TTC549 (cell line): ENCODE results near the gene ZNF496.
"Not testable (repeated sequence)": the region's sequence is repeated elsewhere in the genome, so short reads cannot be mapped to it uniquely, and the experiment has no call there.

Source experiments
- FAIRE-seq: peaks from 2 replicates; lab custom pipeline; 2012; peaks lifted over from hg19 to GRCh38; lab: Jason Lieb, UNC

The ZNF496 gene

GRCh38 chr1:247291833-247292561 lies 39.7 kb downstream of the ZNF496 start:
- no peak for FAIRE-seq

GRCh38 chr1:247291161-247291560 lies 40.5 kb downstream of the ZNF496 start:
- FAIRE-seq: no peak

- FAIRE-seq: no peak
Observed at GRCh38 chr1:247290576-247290975, 41.1 kb downstream of the ZNF496 start.

DNA sequence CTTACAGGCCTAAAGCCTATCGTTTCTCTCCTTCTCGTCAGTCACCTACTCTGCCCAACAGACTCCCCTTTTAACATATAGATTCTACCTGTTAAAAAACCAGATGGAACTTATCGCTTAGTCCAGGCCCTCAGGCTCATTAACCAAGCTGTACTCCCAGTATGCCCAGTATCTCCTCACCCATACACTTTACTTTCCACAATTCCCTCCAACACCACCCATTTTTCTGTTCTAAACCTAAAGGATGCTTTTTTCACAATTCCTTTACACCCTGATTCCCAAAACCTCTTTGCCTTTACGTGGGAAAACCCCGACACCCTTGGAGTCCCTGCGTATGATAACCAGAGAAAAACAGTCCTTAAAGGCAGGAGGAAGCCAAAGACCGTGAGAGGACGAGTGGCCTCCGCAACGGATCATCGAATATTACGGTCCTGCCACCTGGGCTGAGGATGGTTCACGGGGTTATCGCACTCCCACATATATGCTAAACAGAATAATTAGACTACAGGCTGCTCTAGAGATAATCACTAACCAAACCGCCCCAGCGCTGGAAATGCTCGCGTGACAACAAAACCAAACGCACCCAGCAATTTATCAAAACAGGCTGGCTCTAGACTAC lies 42.3 kb downstream of the ZNF496 start:
- not testable (repeated sequence) for FAIRE-seq

- FAIRE-seq: no peak
Observed at GRCh38 chr1:247288341-247288740, 43.3 kb downstream of the ZNF496 start.

DNA sequence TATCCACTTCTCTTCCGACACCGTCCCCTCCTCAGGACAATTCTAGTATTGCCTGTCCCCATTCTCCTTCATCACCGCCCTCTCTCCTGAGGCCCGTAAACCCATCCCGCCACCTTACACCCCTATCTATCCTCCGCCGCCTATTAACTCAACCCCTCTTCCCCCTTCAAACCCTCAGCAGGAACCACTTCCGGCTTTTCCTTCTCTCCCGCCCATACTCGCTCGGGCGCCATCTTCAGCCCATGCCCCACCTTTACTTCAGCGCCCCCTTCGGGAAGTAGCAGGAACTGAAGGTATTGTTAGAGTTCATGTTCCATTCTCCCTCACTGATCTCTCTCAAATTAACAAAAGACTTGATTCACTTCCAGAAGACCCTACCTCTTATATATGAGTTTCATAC lies 44.2 kb downstream of the ZNF496 start:
- FAIRE-seq: no peak

GRCh38 chr1:247286134-247286670 lies 45.5 kb downstream of the ZNF496 start:
- FAIRE-seq: no peak

- no peak for FAIRE-seq
Observed at GRCh38 chr1:247281001-247281574, 50.6 kb downstream of the ZNF496 start.

GRCh38 chr1:247277191-247277590 lies 54.5 kb downstream of the ZNF496 start:
- FAIRE-seq: no peak

- FAIRE-seq: no peak
Observed at GRCh38 chr1:247274605-247275256, 56.9 kb downstream of the ZNF496 start.

- no peak for FAIRE-seq
Observed at GRCh38 chr1:247273013-247273412, 58.7 kb downstream of the ZNF496 start.

- FAIRE-seq: no peak
Observed at GRCh38 chr1:247270003-247270402, 61.7 kb downstream of the ZNF496 start.

DNA sequence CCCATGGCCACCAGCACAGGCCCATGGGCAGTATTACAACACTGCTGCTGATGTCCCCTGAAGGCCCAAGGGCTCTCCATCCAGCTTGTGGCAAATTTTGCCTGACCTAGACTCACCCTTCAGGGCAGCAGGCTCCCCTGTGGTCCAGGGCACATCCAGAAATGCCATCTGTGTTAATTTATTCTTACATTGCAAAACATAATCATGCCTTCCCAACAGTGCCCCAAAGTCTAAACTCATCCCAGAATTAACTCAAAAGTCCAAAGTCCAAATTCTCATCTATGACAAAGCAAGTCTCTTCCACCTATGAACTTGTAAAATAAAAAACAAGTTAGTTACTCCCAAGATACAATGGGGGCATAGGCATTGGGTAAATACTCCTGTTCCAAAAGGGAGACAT lies 62.5 kb downstream of the ZNF496 start:
- FAIRE-seq: no peak

DNA sequence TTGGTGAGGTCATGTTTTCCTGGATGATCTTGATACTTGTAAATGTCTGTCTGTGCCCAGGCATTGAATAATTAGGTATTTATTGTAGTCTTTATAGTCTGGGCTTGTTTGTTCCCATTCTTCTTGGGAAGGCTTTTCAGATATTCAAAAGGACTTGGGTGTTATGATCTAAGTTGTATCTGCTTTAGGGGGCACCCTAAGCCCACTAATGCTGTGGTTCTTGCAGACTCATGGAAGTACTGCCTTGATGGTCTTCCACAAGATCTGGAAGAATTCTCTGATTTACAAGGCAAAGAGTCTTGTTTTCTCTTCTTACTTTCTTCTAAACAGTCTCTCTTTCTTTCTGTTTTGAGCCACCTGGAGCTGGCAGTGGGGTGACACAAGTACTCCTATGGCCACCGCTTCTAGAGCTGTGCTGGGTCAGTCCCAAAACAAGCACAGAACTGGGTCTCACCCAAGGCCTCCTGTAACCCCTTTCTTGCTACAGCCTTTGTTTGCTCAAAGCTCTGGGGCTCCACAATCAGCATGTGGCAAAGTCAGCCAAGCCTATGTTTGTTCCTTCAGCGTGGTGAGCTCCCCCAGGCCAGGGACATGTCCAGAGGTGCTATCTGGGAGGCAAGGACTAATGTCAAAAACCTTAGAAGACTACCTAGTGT lies 63.1 kb downstream of the ZNF496 start:
- FAIRE-seq: no peak

- FAIRE-seq: no peak
Observed at GRCh38 chr1:247266053-247266452, 65.6 kb downstream of the ZNF496 start.

GRCh38 chr1:247255772-247256171 lies 75.9 kb downstream of the ZNF496 start, which contains the start of gene VN1R5:
Gene VN1R5 (plus strand): TSS chr1:247256072.
- not testable (repeated sequence) for FAIRE-seq

DNA sequence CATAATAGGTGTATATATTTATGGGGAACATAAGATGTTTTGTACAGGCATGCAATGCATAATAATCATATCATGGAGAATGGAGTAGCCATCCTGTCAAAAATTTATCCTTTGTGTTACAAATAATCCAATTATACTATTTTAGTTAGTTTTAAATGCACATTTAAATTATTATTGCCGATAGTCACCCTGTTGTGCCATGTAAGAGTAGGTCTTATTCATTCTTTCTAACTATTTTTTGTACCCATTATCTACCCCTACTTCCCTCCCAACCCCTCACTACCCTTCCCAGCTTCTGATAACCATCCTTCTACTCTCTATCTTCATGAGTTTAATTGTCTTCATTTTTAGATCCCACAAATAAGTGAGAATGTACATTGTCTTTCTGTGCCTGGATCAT lies 84.1 kb downstream of the ZNF496 start:
- peak; percentile 3 for FAIRE-seq
